ENCODE measurements around the gene CMTM5. TPM values are rescaled to one million over a fixed set of nuclear protein-coding genes. Genes with fewer than 3 reads are reported as not detected.

CMTM5 gene
- total RNA-seq, 8 experiments from 2014 or later: 0.05 to 2.0 (median 0.40) TPM; not detected in 1

- no peak for ATAC-seq (replicated peaks in 6 of 8)
- Histone ChIP-seq H3K4me1 (replicated peaks in 1 of 2) (peaks cover 9 to 36% of the 10 kb centered on the region in 2 donors), H3K4me3 (no peak overlapping the region), H3K27ac (no peak overlapping the region)
- in situ Hi-C loops (cut with MboI; ENCODE audit: low pct_unique_long_range_greater_than_20kb in 2 of 9, low sequenced_read_pairs in 9 of 9, unreplicated experiment in 9 of 9): no loop called here
- WGBS, 10 experiments: 80 to 85% methylated on average over 2 to 4 of the region's 22 CpGs; no CpG with 5 or more reads in 8 of the 10 experiments
Observed at GRCh38 chr14:23359722-23360447, 17.0 kb upstream of the CMTM5 start.

GRCh38 chr14:23360496-23360895, 16.4 kb upstream of the CMTM5 start:
- in situ Hi-C loops (cut with MboI; ENCODE audit: low pct_unique_long_range_greater_than_20kb in 2 of 9, low sequenced_read_pairs in 9 of 9, unreplicated experiment in 9 of 9): no loop called here
- ATAC-seq (replicated peaks in 6 of 8): no peak
- Histone ChIP-seq H3K4me1 (replicated peaks in 1 of 2) (peaks cover 9 to 43% of the 10 kb centered on the region in 2 donors), H3K27ac (no peak overlapping the region), H3K4me3 (no peak overlapping the region)
- 40 to 100% (median 79%) methylated on average over 1 to 2 of the region's 11 CpGs; no CpG with 5 or more reads in 6 of the 10 experiments for WGBS, 10 experiments

GRCh38 chr14:23361320-23361719, 15.5 kb upstream of the CMTM5 start:
- in situ Hi-C loops (cut with MboI; ENCODE audit: low pct_unique_long_range_greater_than_20kb in 2 of 9, low sequenced_read_pairs in 9 of 9, unreplicated experiment in 9 of 9): no loop called here
- Histone ChIP-seq H3K4me3 (no peak overlapping the region), H3K4me1 (replicated peaks in 1 of 2) (peaks cover 9 to 48% of the 10 kb centered on the region in 2 donors), H3K27ac (no peak overlapping the region)
- peak in 5 of 8 experiments; percentile 10 to 83 (median 50) for ATAC-seq (replicated peaks in 6 of 8)

DNA sequence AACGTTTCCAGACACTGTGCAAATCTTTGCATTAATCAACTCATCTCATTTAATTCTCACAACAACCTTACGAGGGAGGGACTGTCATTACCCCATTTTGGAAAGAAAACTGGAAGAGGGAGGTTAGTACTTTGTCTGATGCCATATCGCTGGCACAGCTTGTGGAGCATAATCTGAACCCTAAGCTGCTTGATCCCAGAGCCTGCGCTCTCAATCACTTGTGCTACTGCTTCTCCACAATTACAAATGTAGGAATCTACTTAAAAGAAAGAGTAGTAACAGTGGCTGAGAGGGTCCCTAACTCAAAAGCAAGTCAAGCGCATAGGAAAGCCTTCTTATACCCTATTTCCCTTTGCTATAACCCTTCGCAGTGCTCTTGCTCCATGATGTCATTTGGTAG, 15.1 kb upstream of the CMTM5 start:
- no peak overlapping the region for H3K27ac ChIP-seq
- no peak for ATAC-seq (replicated peaks in 6 of 8)
- WGBS, 10 experiments: 50 to 100% (median 72%) methylated on average over 1 to 6 of the region's 6 CpGs; no CpG with 5 or more reads in 1 of the 10 experiments
- H3K4me1 ChIP-seq (replicated peaks in 1 of 2): peaks cover 9 to 52% of the 10 kb centered on the region in 2 donors
- H3K4me3 ChIP-seq: no peak overlapping the region
- in situ Hi-C loops (cut with MboI; ENCODE audit: low pct_unique_long_range_greater_than_20kb in 2 of 9, low sequenced_read_pairs in 9 of 9, unreplicated experiment in 9 of 9): no loop called here

- peaks cover 9 to 53% of the 10 kb centered on the region in 2 donors for H3K4me1 ChIP-seq (replicated peaks in 1 of 2)
- in situ Hi-C loops (cut with MboI; ENCODE audit: low pct_unique_long_range_greater_than_20kb in 2 of 9, low sequenced_read_pairs in 9 of 9, unreplicated experiment in 9 of 9): no loop called here
- no peak for ATAC-seq (replicated peaks in 6 of 8)
- no peak overlapping the region for H3K4me3 ChIP-seq
- H3K27ac ChIP-seq: no peak overlapping the region
- 16 to 86% (median 40%) methylated on average over 1 to 3 of the region's 3 CpGs; no CpG with 5 or more reads in 3 of the 10 experiments for WGBS, 10 experiments
Observed at GRCh38 chr14:23362200-23362599, 14.6 kb upstream of the CMTM5 start.

GRCh38 chr14:23364164-23365035, 12.4 kb upstream of the CMTM5 start:
- Histone ChIP-seq H3K27ac (peak overlapping the region in 1 of 2 donors; percentile 7), H3K4me3 (no peak overlapping the region), H3K4me1 (replicated peaks in 1 of 2) (peaks cover 9 to 53% of the 10 kb centered on the region in 2 donors)
- 0 to 26% (median 13%) methylated on average over 3 to 8 of the region's 21 CpGs; no CpG with 5 or more reads in 3 of the 10 experiments for WGBS, 10 experiments
- in situ Hi-C loops (cut with MboI; ENCODE audit: low pct_unique_long_range_greater_than_20kb in 2 of 9, low sequenced_read_pairs in 9 of 9, unreplicated experiment in 9 of 9): no loop called here
- ATAC-seq (replicated peaks in 6 of 8): peak; percentile 3 to 80 (median 55)

- in situ Hi-C loops (cut with MboI; ENCODE audit: low pct_unique_long_range_greater_than_20kb in 2 of 9, low sequenced_read_pairs in 9 of 9, unreplicated experiment in 9 of 9): no loop called here
- H3K27ac ChIP-seq: peak within 1 kb of the TSS in 1 of 2 donors; percentile 56
- H3K4me3 ChIP-seq: peak within 1 kb of the TSS in 4 of 5 donors; percentile 14 to 22 (median 17)
- peak in 3 of 8 experiments; percentile 8 to 31 (median 12) for ATAC-seq (replicated peaks in 6 of 8)
- H3K4me1 ChIP-seq (replicated peaks in 1 of 2): peaks cover 9 to 47% of the 10 kb centered on the region in 2 donors
- 0 to 24% (median 8%) methylated on average over 1 to 23 of the region's 74 CpGs; no CpG with 5 or more reads in 6 of the 10 experiments for WGBS, 10 experiments
Observed at GRCh38 chr14:23365036-23365731, 11.7 kb upstream of the CMTM5 start, which contains the start of gene EFS. TSS of gene EFS (minus strand) at chr14:23365172. CDS start at chr14:23365025, 147 bp downstream.

GRCh38 chr14:23365732-23366425, 11.0 kb upstream of the CMTM5 start:
- in situ Hi-C loops (cut with MboI; ENCODE audit: low pct_unique_long_range_greater_than_20kb in 2 of 9, low sequenced_read_pairs in 9 of 9, unreplicated experiment in 9 of 9): no loop called here
- Histone ChIP-seq H3K27ac (peak overlapping the region in 1 of 2 donors; percentile 56), H3K4me1 (replicated peaks in 1 of 2) (peaks cover 9 to 40% of the 10 kb centered on the region in 2 donors), H3K4me3 (peak overlapping the region in 4 of 5 donors; percentile 14 to 22 (median 17))
- no CpG with 5 or more reads among the region's 51 CpGs for WGBS, 10 experiments
- ATAC-seq (replicated peaks in 6 of 8): peak in 7 of 8 experiments; percentile 12 to 76 (median 70)

GRCh38 chr14:23366426-23366921, 10.4 kb upstream of the CMTM5 start:
- 17 to 52% (median 30%) methylated on average over 1 to 4 of the region's 34 CpGs; no CpG with 5 or more reads in 6 of the 10 experiments for WGBS, 10 experiments
- in situ Hi-C loops (cut with MboI; ENCODE audit: low pct_unique_long_range_greater_than_20kb in 2 of 9, low sequenced_read_pairs in 9 of 9, unreplicated experiment in 9 of 9): no loop called here
- Histone ChIP-seq H3K27ac (peak overlapping the region in 1 of 2 donors; percentile 56), H3K4me1 (replicated peaks in 1 of 2) (peaks cover 9 to 37% of the 10 kb centered on the region in 2 donors), H3K4me3 (peak overlapping the region in 4 of 5 donors; percentile 14 to 22 (median 17))
- ATAC-seq (replicated peaks in 6 of 8): peak; percentile 28 to 85 (median 76)

- no peak for ATAC-seq (replicated peaks in 6 of 8)
- WGBS, 10 experiments: 20 to 60% methylated on average over 1 of the region's 1 CpG; no CpG with 5 or more reads in 8 of the 10 experiments
- H3K27ac ChIP-seq: no peak overlapping the region
- in situ Hi-C loops (cut with MboI; ENCODE audit: low pct_unique_long_range_greater_than_20kb in 2 of 9, low sequenced_read_pairs in 9 of 9, unreplicated experiment in 9 of 9): loop anchor here in 1 of 9 experiments (10.0 kb wide), 1 partner anchor 45 kb away; the partner anchor contains the start of gene PABPN1
- peaks cover 0 to 13% of the 10 kb centered on the region in 2 donors for H3K4me1 ChIP-seq (replicated peaks in 1 of 2)
- no peak overlapping the region for H3K4me3 ChIP-seq
Observed at GRCh38 chr14:23370221-23370620, 6.6 kb upstream of the CMTM5 start.

GRCh38 chr14:23371865-23372264, 5.0 kb upstream of the CMTM5 start:
- no peak for ATAC-seq (replicated peaks in 6 of 8)
- H3K4me1 ChIP-seq (replicated peaks in 1 of 2): peaks cover 0 to under 1% of the 10 kb centered on the region in 2 donors
- in situ Hi-C loops (cut with MboI; ENCODE audit: low pct_unique_long_range_greater_than_20kb in 2 of 9, low sequenced_read_pairs in 9 of 9, unreplicated experiment in 9 of 9): loop anchor here in 1 of 9 experiments (10.0 kb wide), 1 partner anchor 47 kb away; the partner anchor contains the start of gene PABPN1
- WGBS, 10 experiments: 0 to 100% (median 24%) methylated on average over 1 of the region's 1 CpG; no CpG with 5 or more reads in 6 of the 10 experiments
- H3K4me3 ChIP-seq: no peak overlapping the region
- H3K27ac ChIP-seq: no peak overlapping the region

Data from motor neuron (in vitro differentiated cells).